T-helper 1 cell treated with Interleukin-12 subunit alpha and Interleukin-12 subunit beta and Interleukin-4 antibody, amounts not matched to agents 30 ng/mL and 1 ng/mL, for 36 hours (primary cell): ENCODE results near the gene SOAT2. TPM values are rescaled to one million over a fixed set of nuclear protein-coding genes. Genes with fewer than 3 reads are reported as not detected.

Experiments
- intact Hi-C: fragments of 100-400 bp; cut with micrococcal nuclease; formaldehyde crosslinking; loops from one replicate; pipeline ENCODE4 v1.15.1; 2024
- total RNA-seq: library from RNA; stranded (reverse); gene quantifications from 2 replicates; pipeline ENCODE4 v1.2.3, GENCODE V29; 2022

Gene SOAT2, protein sequence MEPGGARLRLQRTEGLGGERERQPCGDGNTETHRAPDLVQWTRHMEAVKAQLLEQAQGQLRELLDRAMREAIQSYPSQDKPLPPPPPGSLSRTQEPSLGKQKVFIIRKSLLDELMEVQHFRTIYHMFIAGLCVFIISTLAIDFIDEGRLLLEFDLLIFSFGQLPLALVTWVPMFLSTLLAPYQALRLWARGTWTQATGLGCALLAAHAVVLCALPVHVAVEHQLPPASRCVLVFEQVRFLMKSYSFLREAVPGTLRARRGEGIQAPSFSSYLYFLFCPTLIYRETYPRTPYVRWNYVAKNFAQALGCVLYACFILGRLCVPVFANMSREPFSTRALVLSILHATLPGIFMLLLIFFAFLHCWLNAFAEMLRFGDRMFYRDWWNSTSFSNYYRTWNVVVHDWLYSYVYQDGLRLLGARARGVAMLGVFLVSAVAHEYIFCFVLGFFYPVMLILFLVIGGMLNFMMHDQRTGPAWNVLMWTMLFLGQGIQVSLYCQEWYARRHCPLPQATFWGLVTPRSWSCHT
- not detected in 2 replicates for total RNA-seq

DNA sequence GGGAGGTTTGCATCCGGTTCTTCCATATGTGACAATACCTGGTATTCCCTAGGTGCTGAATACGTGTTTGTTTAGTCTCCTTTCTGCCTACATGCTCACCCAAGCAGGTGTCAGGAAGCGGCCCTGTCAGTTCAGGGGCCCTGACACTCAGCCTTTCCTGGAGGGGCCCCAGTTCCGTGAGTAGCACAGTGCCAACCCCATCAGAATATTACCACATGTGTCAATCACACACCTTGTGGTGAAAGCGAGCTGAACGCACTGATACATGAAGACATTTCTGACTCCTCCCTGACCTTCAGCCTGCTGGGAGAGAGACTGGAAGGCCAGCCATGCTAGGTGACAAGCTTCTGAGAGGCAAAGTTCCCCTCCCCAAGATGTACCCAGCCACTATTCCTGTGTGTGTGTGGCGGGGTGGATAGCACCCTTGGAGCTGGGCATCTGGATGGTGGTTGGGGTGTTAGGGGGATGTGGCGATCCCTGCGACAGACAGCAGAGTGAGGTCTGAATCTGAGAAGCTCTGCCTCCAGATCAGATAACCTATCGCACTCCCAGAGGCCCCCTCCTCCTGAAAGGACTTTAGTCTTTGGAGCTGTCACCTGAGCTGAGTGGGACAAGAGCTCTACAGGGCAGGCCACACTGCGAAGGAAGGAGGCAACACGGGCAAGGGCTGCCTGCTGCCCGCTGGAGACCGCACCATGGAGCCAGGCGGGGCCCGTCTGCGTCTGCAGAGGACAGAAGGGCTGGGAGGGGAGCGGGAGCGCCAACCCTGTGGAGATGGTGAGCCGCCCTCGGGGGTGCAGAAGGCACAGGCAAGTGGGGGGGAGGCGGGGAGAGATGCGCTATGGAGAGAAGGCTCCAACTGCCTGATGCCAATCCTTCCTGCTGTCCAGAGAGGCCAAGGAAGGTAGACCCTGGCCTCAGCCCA, at the start of gene SOAT2:
Gene SOAT2, plus strand, starts transcription at position 604 of the 925 bp plus-strand sequence. Its CDS starts 92 bp downstream, at position 696.
- intact Hi-C loops: no loop called here

DNA sequence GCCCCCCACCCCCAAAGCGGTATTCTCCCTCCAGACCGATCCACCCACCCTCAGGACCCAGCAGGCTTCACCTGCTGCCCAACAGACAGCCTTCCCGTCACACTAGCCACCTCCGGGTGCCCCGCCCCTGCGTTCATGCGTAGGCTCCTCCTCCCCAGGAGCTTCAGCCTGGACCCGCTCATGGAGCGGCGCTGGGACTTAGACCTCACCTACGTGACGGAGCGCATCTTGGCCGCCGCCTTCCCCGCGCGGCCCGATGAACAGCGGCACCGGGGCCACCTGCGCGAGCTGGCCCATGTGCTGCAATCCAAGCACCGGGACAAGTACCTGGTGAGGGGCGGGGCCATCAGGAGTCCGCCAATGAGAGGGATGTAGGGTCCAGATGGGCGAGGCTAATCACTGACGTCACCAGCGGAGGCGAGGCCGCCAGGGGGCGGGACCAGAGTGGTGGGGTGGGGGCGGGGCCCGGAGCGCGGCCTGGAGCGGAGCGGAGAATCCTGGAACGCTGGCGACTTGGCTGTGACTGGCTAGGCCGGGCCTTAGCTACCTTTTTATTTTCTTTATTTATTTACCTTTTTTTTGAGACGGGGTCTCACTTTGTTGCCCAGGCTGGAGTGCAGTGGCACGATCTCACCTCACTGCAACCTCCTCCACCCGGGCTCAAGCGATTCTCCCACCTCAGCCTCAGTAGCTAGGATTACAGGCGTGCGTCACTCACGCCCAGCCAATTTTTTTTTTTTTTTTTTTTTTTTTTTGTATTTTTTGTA, 49.0 kb upstream of the SOAT2 start:
- intact Hi-C loops: loop anchor here (1.0 kb wide), 7 partner anchors 8 to 673 kb away; partner anchors contain the start of genes AAAS, CALCOCO1, EIF4B and SPRYD3

DNA sequence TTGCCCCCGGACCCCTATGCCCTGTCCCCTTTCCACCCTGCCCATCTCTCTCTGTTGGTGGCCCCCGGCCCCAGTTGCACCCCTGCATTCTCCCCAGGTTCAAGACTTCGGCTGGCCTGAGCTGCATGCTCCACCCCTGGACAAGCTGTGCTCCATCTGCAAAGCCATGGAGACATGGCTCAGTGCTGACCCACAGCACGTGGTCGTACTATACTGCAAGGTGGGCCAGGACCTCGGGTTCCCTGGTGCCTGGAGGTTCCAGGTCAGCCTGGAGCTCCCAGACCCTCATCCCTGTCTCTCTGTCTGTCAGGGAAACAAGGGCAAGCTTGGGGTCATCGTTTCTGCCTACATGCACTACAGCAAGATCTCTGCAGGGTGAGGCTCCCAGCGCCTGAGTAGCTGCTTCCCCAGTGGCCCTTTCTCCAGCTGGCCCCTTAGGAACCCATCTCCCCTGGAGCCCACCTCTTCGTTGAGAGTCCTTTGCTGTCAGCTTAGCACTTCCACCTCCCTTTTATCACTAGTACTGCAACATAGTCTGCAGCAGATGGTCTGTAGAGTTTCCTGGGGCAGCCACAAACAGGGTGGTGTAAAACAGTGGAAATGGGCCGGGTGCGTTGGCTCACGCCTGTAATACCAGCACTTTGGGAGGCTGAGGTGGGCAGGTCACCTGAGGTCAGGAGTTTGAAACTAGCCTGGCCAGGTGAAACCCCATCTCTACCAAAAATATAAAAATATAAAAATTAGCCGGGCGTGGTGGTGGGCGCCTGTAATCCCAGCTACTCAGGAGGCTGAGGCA, 47.6 kb upstream of the SOAT2 start:
- intact Hi-C loops: no loop called here

DNA sequence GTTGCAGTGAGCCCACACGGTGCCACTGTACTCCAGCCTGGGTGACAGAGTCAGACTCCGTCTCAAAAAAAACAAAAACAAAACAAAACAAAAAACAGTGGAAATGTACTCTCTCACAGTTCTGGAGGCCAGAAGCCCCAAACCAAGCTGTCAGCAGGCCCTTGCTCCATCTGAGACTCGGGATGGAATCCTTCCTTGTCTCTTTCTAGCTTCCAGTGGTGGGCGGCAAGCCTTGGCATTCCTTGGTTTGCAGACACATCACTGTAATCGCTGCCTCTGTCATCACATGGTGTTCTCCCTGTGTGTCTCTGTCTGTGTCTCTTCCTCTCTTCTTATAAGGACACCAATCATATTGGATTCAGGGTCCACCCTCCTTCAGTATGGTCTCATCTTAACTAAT, 47.0 kb upstream of the SOAT2 start:
- intact Hi-C loops: no loop called here

DNA sequence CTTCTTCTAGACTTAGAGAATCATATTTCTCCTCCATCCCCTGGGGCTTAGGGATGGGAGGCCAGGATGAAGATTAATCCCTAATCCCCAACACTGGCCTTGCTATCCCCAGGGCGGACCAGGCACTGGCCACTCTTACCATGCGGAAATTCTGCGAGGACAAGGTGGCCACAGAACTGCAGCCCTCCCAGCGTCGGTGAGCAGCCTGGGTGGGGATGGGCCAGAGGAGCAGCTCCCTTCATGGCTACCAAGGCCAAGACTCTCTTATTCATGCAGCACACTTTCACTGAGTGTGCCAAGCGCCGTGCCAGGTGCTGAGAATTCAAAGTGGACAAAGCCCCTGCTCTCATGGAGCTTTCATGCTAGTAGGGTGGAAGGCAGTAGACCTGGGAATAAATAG, 46.4 kb upstream of the SOAT2 start:
- intact Hi-C loops: no loop called here

DNA sequence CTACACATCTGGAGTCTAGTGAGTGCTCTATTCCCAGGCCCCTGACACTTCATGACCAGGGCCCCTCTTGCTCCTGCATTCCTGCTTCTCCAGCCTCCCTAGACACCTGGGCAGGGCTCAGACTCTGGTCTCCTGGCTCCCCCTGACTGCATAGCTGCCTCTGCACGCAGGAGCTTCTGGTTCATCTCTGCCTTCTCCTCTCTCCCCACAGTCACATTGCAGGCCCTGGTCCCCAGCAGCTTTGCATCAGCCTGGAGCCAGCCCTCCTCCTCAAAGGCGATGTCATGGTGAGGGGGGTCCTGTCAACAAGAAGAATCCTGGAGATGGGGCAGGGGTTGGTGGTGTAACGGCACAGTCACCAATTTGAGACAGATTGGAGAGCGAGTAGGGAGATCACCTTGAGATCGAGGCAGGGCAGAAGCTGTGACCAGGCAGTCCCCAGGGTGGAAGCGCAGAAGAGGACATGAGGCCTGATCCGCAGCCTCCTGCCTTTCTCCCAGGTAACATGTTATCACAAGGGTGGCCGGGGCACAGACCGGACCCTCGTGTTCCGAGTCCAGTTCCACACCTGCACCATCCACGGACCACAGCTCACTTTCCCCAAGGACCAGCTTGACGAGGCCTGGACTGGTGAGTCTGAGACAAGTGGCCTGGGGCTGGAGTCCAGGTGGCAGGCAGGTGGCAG, 45.3 kb upstream of the SOAT2 start:
- intact Hi-C loops: no loop called here

DNA sequence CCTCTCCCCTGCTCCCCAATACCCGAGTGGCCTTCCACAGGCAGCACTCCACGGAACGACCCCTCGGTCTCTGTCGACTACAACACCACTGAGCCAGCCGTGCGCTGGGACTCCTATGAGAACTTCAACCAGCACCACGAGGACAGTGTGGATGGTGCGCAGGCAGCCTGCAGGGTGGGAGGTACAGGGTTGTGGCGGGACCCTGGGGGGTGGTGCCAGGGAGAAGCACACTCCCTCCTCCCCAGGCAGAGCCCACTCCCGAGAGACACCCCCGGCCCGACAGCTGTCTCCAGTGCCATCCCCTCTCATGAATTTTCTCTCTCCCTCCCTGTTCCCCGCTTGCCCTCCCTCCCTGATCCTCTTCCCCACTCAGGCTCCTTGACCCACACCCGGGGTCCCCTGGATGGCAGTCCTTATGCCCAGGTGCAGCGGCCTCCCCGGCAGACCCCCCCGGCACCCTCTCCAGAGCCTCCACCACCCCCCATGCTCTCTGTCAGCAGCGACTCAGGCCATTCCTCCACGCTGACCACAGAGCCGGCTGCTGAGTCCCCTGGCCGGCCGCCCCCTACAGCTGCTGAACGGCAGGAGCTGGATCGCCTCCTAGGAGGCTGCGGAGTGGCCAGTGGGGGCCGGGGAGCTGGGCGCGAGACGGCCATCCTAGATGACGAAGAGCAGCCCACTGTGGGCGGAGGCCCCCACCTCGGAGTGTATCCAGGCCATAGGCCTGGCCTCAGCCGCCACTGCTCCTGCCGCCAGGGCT, 44.4 kb upstream of the SOAT2 start:
- intact Hi-C loops: no loop called here

DNA sequence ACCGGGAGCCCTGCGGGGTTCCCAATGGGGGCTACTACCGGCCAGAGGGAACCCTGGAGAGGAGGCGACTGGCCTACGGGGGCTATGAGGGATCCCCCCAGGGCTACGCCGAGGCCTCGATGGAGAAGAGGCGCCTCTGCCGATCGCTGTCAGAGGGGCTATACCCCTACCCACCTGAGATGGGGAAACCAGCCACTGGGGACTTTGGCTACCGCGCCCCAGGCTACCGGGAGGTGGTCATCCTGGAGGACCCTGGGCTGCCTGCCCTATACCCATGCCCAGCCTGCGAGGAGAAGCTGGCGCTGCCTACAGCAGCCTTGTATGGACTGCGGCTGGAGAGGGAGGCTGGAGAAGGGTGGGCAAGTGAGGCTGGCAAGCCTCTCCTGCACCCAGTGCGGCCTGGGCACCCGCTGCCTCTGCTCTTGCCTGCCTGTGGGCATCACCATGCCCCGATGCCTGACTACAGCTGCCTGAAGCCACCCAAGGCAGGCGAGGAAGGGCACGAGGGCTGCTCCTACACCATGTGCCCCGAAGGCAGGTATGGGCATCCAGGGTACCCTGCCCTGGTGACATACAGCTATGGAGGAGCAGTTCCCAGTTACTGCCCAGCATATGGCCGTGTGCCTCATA, 43.7 kb upstream of the SOAT2 start:
- intact Hi-C loops: no loop called here

DNA sequence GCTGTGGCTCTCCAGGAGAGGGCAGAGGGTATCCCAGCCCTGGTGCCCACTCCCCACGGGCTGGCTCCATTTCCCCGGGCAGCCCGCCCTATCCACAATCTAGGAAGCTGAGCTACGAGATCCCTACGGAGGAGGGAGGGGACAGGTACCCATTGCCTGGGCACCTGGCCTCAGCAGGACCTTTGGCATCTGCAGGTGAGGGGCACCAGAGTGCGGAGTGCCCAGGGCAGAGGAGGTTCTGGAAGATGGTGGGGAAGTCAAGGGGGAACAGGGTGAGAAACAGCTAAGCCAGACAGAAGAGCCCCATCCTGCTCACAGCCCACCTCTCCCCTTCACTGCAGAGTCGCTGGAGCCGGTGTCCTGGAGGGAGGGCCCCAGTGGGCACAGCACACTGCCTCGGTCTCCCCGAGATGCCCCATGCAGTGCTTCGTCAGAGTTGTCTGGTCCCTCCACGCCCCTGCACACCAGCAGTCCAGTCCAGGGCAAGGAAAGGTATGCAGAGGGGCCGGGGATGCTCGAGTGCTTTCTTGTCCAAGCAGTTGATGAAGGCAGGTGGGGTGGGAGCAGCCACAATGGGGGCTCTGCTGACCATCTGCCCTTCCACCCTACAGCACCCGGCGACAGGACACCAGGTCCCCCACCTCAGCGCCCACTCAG, 43.1 kb upstream of the SOAT2 start:
- intact Hi-C loops: no loop called here

DNA sequence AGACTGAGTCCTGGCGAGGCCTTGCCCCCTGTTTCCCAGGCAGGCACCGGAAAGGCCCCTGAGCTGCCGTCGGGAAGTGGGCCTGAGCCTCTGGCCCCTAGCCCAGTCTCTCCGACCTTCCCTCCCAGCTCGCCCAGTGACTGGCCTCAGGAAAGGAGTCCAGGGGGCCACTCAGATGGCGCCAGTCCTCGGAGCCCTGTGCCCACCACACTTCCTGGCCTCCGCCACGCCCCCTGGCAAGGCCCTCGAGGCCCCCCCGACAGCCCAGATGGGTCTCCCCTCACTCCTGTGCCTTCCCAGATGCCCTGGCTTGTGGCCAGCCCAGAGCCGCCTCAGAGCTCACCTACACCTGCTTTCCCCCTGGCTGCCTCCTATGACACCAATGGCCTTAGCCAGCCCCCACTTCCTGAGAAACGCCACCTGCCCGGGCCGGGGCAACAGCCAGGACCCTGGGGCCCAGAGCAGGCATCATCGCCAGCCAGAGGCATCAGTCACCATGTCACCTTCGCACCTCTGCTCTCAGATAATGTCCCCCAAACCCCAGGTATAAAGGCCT, 42.5 kb upstream of the SOAT2 start:
- intact Hi-C loops: no loop called here

DNA sequence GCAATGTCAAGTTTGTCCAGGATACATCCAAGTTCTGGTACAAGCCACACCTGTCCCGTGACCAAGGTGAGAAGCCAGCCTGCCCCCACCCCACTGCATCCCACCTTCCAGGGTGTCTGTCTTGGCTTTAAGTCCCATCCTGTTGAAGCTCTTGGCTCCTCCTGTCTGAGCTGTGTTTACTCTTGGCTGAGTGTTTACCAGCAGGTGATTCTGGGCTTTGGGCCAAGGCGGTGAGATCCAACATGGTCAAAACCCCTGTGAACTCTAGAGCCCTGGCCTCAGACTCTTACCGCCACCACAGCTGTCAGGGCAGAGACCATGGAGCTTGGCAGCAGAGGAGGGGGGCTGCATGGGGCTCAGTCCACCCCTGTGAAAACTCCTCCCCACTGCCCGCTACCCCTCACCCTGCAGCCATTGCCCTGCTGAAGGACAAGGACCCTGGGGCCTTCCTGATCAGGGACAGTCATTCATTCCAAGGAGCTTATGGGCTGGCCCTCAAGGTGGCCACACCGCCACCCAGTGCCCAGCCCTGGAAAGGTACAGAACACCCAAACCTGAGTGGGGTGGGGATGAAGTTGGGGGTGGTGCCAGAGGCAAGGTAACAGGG, 41.8 kb upstream of the SOAT2 start:
- intact Hi-C loops: no loop called here

DNA sequence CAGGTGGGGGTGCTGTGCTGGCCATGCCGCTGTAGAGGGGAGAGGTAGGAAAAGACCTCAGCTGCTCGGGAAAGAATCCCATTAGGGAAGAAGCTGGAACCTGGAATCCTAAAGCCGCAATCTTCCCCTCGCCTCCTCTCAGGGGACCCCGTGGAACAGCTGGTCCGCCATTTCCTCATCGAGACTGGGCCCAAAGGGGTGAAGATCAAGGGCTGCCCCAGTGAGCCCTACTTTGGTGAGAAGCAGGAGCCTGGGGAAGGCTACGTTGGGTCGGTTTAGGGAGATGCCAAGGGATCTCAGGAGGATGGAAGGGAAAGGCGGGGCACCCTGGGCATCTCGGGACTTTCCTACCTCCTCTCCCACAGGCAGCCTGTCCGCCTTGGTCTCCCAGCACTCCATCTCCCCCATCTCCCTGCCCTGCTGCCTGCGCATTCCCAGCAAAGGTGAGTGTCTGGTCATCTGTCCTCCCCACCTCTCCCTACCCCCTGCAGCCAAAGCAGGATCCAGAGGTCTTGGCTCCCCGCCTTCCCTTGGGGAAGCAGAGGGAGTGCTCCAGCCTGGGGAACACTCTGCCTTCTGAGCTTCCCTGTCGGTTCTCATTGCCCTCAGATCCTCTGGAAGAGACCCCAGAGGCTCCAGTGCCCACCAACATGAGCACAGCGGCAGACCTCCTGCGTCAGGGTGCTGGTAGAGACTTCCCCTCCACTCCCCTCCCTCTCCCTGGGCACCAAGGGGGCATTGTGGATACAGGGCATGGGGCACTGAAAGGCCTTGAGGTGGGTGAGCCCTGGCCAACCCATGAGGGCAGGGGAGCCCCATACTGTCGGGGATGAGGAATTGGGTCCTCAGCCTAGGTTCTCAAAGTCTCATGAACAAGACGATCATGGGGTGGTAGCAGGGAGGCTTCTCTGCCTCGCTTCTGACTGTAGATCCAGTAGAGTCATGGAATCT, 41.0 kb upstream of the SOAT2 start:
- intact Hi-C loops: no loop called here

DNA sequence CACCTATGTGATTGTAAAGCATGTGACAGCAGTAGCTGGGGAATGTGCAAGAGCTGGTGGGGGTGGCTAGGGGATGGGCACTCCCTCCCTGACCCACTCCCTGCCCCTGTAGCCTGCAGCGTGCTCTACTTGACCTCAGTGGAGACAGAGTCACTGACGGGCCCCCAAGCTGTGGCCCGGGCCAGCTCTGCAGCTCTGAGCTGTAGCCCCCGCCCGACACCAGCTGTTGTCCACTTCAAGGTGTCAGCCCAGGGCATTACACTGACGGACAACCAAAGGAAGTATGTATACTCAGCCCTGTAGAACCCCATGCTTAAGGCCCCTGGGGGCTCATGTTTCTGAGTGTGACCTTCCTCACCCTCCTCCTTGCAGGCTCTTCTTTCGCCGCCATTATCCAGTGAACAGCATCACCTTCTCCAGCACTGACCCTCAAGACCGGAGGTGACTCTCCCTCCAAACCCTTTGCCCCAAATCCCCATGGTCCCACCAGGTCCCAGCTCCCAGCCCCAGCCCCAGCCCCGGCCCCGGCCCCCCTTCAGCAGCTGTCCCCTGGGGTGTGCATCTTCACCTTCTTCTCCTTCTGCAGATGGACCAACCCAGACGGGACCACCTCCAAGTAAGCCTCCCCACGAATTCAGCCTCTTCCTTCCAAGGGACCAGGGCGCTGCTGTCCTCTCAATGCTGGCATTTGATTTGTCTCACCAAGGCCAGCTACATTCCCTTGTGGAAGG, 40.1 kb upstream of the SOAT2 start:
- intact Hi-C loops: no loop called here

DNA sequence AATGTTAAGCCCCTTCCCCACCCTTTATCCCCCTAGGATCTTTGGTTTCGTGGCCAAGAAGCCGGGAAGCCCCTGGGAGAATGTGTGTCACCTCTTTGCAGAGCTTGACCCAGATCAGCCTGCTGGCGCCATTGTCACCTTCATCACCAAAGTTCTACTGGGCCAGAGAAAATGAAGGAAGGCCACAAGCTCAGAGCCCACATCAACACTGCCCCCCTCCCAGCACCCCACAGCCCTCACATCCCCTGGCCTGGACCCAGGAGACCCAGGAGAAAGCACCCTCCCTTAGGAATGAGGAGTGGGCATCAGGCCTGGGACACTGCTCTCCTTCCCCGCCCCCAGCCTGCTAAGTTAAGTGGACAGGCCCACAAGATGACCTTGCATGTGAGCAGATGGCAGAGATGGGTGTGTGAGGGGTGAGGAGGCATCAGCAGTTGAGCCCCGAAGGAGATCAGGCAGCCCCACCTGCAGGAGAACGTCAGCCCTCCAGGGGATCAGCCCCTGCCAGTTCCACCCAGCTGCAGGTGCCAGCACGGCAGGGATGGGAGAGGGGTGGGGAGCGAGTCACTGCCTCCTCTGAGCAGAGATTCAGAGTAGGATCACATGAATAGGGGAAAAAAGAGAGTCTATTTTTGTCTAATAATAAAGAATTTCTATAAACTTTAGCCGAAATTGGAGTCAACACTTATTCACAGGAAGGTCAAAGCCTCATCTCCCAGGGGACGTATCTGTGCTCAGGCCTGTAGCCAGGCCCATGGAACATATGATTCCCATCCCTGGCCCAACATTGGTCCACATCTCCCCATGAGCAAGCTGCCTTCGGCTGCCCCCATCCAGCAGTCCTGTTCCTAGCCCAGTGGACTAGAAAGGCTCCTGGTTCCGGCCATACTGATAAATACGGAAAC, 39.3 kb upstream of the SOAT2 start:
- intact Hi-C loops: no loop called here
